Muscle layer of colon (tissue), 2 donors: Measurements from ENCODE around the gene SCYGR3.
"Not testable (repeated sequence)": the region's sequence is repeated elsewhere in the genome, so short reads cannot be mapped to it uniquely, and the experiment has no call there.

ENCODE experiments used
- H3K27ac ChIP-seq: one replicate; pipeline ENCODE4 v1.7.0; 2013; ENCODE audit warnings: low read depth, mild to moderate bottlenecking, low read length, moderate library complexity
- H3K27me3 ChIP-seq, 2 donors: one replicate each; pipeline ENCODE4 v1.7.0; 2013; ENCODE audit warnings: low read length in 2 of 2, mild to moderate bottlenecking in 2 of 2; ENCODE audit not compliant: insufficient read depth in 2 of 2, control insufficient read depth in 1 of 2
- H3K36me3 ChIP-seq: one replicate; pipeline ENCODE4 v1.7.0; 2013; ENCODE audit warnings: mild to moderate bottlenecking, low read length; ENCODE audit not compliant: insufficient read depth
- H3K4me1 ChIP-seq: one replicate; pipeline ENCODE4 v1.7.0; 2013; ENCODE audit warnings: mild to moderate bottlenecking, low read length; ENCODE audit not compliant: insufficient read depth
- H3K4me3 ChIP-seq, 2 donors: one replicate each; pipeline ENCODE4 v1.7.0; 2013; ENCODE audit warnings: low read length in 2 of 2, low read depth in 1 of 2, mild to moderate bottlenecking in 1 of 2, moderate library complexity in 1 of 2
- H3K9ac ChIP-seq: one replicate; pipeline ENCODE4 v1.7.0; 2013; ENCODE audit warnings: low read length
- H3K9me3 ChIP-seq: one replicate; pipeline ENCODE4 v1.7.0; 2013; ENCODE audit warnings: mild to moderate bottlenecking, low read length
- donor health status: abdominal sarcoma.
- donor health status: Adenocarcinoma of cecum.

SCYGR3 gene

DNA sequence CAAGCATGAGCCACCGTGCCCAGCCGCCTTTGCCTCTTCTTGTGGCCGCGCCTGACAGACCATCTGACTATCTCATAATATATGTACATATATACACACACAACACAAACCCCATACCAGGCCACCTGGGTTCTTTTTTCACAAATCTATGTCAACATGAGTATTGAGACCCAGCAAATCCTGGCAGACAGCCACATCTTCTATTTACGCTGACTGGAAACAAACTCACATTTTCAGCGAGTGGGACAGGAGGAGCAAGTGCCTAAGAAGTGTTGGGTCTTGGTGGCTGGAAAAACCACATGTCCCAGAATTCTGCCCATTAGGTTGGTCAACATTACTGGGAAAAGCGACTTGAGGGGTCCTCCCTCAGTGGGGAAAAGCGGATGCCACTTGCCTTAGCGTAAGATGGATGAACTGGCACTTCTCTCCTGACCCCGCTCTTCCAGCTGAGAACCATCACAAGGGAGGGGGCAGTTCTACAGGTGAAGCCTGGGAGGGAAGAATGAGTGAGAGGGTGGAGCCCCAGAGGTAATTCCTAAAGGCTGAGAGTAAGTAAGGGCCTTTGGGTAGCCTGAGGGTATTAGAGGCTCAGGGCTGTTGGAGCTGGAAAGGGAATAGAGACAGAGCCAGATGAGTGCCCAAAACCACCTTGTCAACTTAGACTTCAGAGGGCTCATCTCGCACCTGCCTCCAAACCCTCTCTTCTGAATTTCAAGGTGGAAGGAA lies 1.9 kb downstream of the SCYGR3 start:
- H3K4me3 ChIP-seq = no peak overlapping the region
- no peaks in the 10 kb centered on the region for H3K4me1 ChIP-seq
- H3K9ac ChIP-seq = no peak overlapping the region
- no peaks in the 10 kb centered on the region for H3K27me3 ChIP-seq
- H3K36me3 ChIP-seq = no peaks in the 10 kb centered on the region
- no peak overlapping the region for H3K27ac ChIP-seq
- H3K9me3 ChIP-seq = no peaks in the 10 kb centered on the region

DNA sequence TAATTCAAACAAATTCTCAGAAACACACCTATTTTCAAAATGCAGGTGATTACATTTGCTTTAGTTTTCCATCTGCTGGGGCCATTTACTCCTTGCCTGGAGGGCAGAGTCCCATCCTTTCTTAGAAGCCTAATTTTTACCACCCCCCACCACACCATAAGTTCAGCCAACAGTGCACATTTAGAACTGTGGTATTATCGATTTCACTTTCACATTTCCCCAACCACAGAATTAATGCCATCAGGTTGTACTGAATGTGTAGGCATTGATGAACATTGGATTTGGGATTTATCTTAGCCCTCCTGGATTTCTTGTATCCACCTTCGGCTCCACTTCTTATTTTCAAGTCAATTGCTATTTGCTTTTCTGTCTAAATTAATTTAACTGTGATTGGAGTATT lies 4.5 kb downstream of the SCYGR3 start:
- Histone ChIP-seq H3K9me3 (no peaks in the 10 kb centered on the region), H3K4me3 (no peak overlapping the region), H3K27ac (no peak overlapping the region), H3K36me3 (no peaks in the 10 kb centered on the region), H3K27me3 (no peaks in the 10 kb centered on the region), H3K4me1 (no peaks in the 10 kb centered on the region), H3K9ac (no peak overlapping the region)

DNA sequence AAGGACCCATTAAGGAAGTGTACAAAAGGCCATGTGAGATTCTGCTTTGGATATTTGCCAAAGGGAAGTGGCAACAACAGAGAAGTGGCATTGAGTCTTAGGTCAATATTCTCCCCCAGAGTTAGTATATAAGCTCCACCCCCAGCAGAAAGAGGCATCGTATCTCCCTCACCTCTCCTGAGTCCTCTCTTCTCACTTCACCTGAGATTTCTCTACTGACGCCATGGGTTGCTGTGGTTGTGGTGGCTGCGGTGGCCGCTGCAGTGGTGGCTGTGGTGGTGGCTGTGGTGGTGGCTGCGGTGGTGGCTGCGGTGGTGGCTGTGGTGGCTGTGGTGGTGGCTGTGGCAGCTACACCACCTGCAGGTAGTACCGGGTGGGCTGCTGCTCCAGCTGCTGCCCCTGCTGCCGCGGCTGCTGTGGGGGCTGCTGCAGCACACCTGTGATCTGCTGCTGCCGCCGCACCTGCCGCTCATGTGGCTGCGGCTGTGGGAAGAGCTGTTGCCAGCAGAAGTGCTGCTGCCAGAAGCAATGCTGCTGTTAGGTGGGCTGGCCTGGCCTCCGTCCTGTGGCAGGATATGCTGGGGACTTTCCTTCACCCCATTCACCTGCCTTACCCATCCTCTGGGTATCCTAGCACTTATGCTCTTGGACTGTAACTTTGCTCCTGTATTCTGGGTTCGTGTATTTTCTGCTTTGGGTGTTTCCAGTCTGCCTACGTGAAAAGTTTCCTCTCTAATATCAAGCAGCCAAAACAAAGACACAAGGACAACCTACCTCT lies 5.9 kb downstream of the SCYGR3 start:
- Histone ChIP-seq H3K4me3 (no peak overlapping the region), H3K27ac (no peak overlapping the region), H3K4me1 (no peaks in the 10 kb centered on the region), H3K36me3 (no peaks in the 10 kb centered on the region), H3K9ac (no peak overlapping the region), H3K9me3 (no peaks in the 10 kb centered on the region), H3K27me3 (no peaks in the 10 kb centered on the region)

DNA sequence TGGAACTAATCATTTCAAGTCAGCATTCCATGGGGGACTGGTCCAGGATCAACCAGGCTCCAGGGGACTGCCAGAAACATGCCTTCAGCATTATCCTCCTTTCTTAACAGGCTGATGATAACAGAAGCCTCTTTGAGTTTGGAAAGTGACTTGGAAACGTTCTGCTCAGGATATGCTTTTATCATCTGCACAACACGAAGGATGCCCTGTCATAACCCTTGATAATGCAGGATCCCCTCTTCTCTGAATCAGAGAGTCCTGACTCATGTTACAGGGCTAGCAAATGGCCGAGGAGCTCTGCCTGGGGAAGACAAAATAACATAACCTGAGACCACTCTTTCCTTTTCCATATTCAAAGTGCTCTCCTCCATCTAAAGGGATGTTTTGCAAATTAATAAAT lies 6.7 kb downstream of the SCYGR3 start:
- Histone ChIP-seq H3K36me3 (no peaks in the 10 kb centered on the region), H3K27me3 (no peaks in the 10 kb centered on the region), H3K9me3 (no peaks in the 10 kb centered on the region), H3K9ac (no peak overlapping the region), H3K27ac (no peak overlapping the region), H3K4me3 (no peak overlapping the region), H3K4me1 (no peaks in the 10 kb centered on the region)

DNA sequence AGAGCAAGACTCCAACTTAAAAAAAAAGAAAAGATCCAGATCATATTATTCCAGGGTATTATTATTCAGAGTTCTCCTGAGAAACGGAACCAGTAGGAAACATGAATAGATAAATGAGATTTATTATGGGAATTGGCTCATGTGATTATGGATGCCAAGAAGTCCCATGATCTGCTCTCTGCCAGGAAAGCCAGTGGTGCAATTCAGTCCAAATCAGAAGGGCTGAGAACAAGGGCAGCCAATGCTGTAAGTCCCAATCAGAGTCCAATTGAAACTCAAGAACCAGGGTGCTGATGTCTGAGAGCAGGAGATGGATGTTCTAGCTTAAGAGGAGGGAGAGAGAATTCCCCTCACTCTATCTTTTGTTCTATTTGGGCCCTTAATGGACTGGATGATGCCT lies 8.2 kb downstream of the SCYGR3 start:
- Histone ChIP-seq H3K4me3 (no peak overlapping the region), H3K4me1 (no peaks in the 10 kb centered on the region), H3K27me3 (no peaks in the 10 kb centered on the region), H3K9me3 (no peaks in the 10 kb centered on the region), H3K27ac (no peak overlapping the region), H3K9ac (no peak overlapping the region), H3K36me3 (no peaks in the 10 kb centered on the region)

DNA sequence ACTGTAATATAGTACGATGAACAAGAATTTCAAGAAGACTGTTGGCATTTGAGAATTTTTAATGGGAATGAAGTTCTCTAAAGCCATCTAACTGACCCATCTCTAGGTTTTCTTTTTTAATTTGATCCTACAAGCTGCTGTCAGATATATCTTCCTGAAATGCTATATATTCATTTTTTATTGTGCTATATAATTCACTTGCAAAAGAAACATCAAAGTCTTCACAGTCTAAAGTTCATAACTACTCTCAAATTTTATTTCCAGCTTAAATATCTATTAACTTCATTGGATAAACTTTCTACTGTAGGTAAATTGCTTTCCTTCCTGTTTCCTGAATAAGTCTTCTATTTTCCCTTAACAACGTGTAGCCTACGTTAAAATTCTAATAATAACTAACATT lies 12.3 kb downstream of the SCYGR3 start:
- Histone ChIP-seq H3K9ac (no peak overlapping the region), H3K4me3 (no peak overlapping the region), H3K27ac (no peak overlapping the region), H3K36me3 (no peaks in the 10 kb centered on the region), H3K4me1 (no peaks in the 10 kb centered on the region), H3K27me3 (no peaks in the 10 kb centered on the region), H3K9me3 (no peaks in the 10 kb centered on the region)

DNA sequence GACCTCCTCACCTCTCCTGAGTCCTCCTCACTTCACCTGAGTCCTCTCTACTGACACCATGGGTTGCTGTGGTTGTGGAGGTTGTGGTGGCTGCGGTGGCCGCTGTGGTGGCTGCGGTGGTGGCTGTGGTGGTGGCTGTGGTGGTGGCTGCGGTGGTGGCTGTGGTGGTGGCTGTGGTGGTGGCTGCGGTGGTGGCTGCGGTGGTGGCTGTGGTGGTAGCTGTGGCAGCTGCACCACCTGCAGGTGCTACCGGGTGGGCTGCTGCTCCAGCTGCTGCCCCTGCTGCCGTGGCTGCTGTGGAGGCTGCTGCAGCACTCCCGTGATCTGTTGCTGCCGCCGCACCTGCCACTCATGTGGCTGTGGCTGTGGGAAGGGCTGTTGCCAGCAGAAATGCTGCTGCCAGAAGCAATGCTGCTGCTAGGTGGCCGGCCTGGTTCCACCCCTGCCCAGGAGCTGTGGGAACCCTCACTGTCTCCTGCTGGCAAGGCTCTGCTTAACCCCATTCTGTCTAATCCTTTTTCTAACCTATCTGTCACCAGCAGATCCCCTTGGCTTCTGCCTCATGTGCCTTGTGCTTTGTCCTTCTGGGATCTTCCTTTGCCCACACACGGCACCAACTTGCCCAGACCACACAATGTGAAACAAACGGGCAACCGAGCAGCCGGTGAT lies 15.7 kb downstream of the SCYGR3 start, which contains the start of gene SCYGR2:
TSS of gene SCYGR2 (plus strand) at position 59 of the 669 bp plus-strand sequence. CDS start at position 59, 0 bp downstream.
- H3K27me3 ChIP-seq, H3K9ac ChIP-seq, H3K4me1 ChIP-seq, H3K4me3 ChIP-seq, H3K27ac ChIP-seq, H3K9me3 ChIP-seq, H3K36me3 ChIP-seq: not testable (repeated sequence)

DNA sequence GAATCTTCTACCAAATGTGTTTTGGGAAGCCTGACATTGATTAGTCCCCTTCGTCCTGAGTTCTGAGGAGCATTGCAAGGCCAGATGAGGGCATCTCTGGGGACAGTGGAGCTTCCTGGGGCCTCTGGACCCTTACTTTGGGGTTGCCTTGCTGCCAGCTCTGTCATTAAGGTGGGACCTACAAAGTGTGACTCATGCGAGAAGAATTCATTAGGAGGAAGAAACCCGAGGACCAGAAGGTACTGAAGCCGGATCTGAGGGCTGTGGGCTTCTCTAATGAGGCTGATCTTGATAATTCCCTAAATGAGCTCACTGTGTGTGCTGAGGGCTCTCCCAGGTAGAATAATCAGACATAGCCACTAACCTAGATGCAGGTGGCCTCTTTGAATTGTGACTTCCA lies 16.6 kb downstream of the SCYGR3 start:
- H3K9ac ChIP-seq = no peak overlapping the region
- no peaks in the 10 kb centered on the region for H3K9me3 ChIP-seq
- H3K4me3 ChIP-seq = no peak overlapping the region
- no peaks in the 10 kb centered on the region for H3K36me3 ChIP-seq
- H3K4me1 ChIP-seq = no peaks in the 10 kb centered on the region
- H3K27ac ChIP-seq = no peak overlapping the region
- H3K27me3 ChIP-seq = no peaks in the 10 kb centered on the region

DNA sequence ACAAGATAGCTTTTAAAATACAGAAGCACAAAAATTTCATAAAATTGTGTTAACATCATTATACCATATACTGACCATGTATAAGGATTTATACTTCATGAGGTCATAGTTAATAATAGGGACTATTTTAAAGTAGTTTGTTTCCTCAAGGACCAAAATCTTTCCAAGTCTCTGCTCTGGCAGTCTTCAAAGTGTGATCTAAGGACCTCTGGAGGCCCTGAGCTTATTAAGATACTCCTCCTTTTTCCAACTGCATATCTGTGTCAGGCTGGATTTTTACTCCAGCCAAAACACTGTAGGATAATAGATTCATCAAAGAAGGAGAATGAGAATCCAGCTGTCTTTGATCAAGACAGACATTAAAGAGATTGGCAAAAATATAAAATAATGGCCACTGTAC lies 17.6 kb downstream of the SCYGR3 start:
- Histone ChIP-seq H3K27me3 (no peaks in the 10 kb centered on the region), H3K9ac (no peak overlapping the region), H3K4me1 (no peaks in the 10 kb centered on the region), H3K27ac (no peak overlapping the region), H3K9me3 (no peaks in the 10 kb centered on the region), H3K36me3 (no peaks in the 10 kb centered on the region), H3K4me3 (no peak overlapping the region)

DNA sequence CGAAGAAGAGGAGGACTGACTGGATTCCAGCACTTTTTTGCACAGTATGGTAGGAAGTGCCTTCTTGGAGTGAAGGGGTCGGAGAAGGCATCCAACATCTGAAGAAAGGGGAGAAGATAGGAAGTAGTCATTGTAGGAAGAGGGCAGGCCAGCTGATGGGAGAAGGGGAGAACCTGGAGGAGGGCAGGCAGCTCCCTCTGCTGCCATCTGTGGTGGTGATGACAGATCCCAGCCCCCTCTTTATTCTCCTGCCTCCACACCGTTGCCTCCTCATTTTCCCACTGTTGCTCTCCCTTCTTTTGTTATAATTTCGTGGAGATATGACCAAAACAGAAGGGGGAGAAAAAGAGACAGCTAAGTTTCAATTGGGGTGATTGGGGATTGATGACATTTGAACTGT lies 18.8 kb downstream of the SCYGR3 start:
- no peak overlapping the region for H3K9ac ChIP-seq
- no peaks in the 10 kb centered on the region for H3K36me3 ChIP-seq
- H3K4me3 ChIP-seq = no peak overlapping the region
- H3K9me3 ChIP-seq = no peaks in the 10 kb centered on the region
- no peaks in the 10 kb centered on the region for H3K27me3 ChIP-seq
- no peak overlapping the region for H3K27ac ChIP-seq
- H3K4me1 ChIP-seq = no peaks in the 10 kb centered on the region

DNA sequence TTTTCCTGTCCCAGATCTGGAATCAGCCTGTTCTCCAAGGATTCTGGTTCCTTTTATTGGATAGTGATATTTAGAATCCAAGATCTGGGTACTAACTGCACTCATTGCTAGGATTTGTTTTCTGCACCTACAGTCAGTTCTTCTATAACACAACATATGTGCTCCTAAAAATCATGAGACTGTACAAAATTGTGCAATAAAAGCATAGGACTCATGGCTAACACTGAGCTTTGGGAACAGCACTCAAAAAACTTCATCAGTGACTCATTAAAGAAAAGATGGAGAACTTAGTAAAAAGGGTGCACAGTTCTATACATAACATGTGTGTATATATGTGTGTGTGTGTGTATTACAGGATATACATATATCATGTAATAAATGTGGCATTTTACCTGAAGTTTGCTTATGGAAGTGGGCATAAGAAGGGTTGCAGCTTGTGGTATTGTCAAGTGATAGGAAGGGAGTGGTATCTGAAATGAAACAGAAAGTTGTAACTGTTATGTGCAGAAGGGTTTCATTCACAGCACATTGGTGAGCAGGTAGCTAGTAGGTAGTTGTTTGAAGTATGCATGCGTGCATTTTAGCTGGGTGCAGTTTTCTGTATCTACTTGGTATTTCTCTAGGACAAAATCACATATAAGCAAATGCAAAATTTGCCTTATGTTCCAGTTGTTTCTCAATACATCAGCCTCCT lies 21.8 kb downstream of the SCYGR3 start:
- Histone ChIP-seq H3K27me3 (no peaks in the 10 kb centered on the region), H3K9ac (no peak overlapping the region), H3K36me3 (no peaks in the 10 kb centered on the region), H3K9me3 (no peaks in the 10 kb centered on the region), H3K4me3 (no peak overlapping the region), H3K27ac (no peak overlapping the region), H3K4me1 (no peaks in the 10 kb centered on the region)
